RWPE1 (cell line): ENCODE measurements around the gene VAT1L.

Experiments used
- CTCF ChIA-PET: fragments of 350-600 bp; sonication (Branson Sonifier 250); formaldehyde crosslinking; extraction: SDS; loops from one replicate; lab custom pipeline; 2021; lab: Yijun Ruan, JAX
- POLR2A ChIA-PET: fragments of 400-600 bp; formaldehyde crosslinking; extraction: SDS; loops from one replicate; lab custom pipeline; 2020; ENCODE audit warnings: antibody characterized with exemption; ENCODE audit not compliant: low non-redundant PET; lab: Yijun Ruan, JAX
- DNase-seq: peaks from one replicate; pipeline ENCODE4 v3.0.0; 2012; ENCODE audit warnings: low spot score
- H3K27ac ChIP-seq: fragments of 450-650 bp; 2 replicates; pipeline ENCODE4 v1.5.1; 2017
- TF ChIP-seq, protein P1 (sequence below): fragments of 450-650 bp; conservative IDR thresholded peaks from 2 replicates; pipeline ENCODE4 v1.5.1; 2017; ENCODE audit warnings: low read depth, mild to moderate bottlenecking

Gene VAT1L

DNA sequence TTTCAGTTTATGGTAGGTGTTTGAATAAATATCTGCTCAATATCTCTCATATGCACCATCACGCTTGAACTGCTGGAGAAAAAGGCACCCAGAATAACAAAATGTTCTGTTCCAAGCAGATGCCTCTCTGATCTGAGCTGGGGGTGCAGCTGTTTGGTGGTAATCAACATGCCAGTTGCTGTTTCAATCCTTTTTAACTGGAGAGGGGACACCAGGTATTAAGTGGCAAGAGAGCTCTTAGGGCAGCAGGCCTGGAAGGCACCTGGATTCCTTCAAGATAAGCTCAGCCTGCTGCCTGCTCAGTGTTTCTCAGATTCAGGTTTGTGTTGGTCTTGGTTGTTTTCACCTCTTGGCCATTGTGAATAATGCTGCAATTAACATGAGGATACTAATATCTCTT lies 27.2 kb upstream of the VAT1L start:
- POLR2A ChIA-PET = interaction anchor here (0.6 kb wide), 1 partner anchor 32 kb away, joined by 3 read pairs; no protein-coding TSS in a partner anchor
- TF ChIP-seq, protein P1, sequence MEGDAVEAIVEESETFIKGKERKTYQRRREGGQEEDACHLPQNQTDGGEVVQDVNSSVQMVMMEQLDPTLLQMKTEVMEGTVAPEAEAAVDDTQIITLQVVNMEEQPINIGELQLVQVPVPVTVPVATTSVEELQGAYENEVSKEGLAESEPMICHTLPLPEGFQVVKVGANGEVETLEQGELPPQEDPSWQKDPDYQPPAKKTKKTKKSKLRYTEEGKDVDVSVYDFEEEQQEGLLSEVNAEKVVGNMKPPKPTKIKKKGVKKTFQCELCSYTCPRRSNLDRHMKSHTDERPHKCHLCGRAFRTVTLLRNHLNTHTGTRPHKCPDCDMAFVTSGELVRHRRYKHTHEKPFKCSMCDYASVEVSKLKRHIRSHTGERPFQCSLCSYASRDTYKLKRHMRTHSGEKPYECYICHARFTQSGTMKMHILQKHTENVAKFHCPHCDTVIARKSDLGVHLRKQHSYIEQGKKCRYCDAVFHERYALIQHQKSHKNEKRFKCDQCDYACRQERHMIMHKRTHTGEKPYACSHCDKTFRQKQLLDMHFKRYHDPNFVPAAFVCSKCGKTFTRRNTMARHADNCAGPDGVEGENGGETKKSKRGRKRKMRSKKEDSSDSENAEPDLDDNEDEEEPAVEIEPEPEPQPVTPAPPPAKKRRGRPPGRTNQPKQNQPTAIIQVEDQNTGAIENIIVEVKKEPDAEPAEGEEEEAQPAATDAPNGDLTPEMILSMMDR = no peak
- no peak overlapping the region for H3K27ac ChIP-seq
- no peak for DNase-seq
- CTCF ChIA-PET = no interaction called here

DNA sequence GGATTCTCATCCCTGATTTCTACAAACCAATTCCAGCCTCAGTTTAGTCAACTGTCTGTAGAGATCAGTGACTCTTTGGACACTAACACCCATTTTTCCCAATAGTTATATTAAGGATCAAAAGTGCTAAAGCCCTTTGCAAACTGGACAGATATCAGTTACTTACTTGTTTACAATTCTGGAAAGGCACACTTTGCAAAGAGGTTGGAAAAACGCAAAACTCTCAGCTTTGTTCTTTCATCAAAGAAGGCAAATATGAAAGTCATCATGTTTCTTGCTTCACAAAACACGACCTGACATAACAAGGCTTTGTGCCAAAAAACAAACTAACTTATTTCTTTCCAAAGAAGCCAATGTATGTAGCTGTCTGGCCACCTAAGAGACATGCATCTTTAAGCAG lies 26.1 kb upstream of the VAT1L start:
- TF ChIP-seq, protein P1 = no peak
- ChIA-PET POLR2A (no interaction called here), CTCF (no interaction called here)
- DNase-seq = no peak
- H3K27ac ChIP-seq = no peak overlapping the region

DNA sequence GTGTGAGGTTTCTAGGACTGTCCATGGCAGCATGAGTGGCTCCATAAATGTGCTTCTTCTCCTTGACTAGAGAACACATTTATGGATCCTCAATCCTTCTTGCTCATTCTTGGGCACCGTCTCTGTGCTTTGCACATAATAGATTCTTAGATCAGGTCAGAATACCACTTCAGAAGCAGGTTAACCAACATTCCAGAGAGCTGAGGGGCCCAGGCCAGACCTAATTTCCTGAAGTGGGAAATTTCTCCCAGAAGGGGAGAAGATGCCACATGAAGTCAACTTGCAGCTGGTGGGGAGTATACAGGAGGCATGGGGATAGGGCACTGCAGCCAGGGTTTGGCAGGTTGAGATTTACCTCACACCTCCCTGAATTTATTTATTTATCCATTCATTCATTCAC lies 24.4 kb upstream of the VAT1L start:
- ChIA-PET POLR2A (no interaction called here), CTCF (no interaction called here)
- no peak for DNase-seq
- TF ChIP-seq, protein P1 = no peak
- H3K27ac ChIP-seq = no peak overlapping the region

DNA sequence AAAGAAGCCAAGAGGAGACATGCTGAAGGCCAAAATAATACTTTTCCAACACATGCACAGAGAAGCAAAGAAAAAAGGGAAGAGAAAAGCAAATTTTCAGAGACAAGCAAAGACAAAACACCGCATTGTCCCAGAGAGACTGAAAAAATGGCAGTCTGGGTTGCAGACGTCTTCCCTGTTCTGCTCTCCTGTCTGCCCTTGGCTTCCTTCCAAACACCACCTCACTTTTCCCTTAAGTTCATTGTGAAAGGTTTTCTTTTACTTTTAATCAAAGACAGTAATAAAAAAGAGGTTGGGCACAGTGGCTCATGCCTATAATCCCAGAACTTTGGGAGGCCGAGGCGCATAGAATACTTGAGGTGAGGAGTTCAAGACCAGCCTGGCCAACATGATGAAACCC lies 21.2 kb upstream of the VAT1L start:
- TF ChIP-seq, protein P1 = no peak
- DNase-seq = no peak
- ChIA-PET POLR2A (no interaction called here), CTCF (interaction anchor here (0.7 kb wide), 1 partner anchor 93 kb away, joined by 4 read pairs; no protein-coding TSS in a partner anchor)
- H3K27ac ChIP-seq = no peak overlapping the region

DNA sequence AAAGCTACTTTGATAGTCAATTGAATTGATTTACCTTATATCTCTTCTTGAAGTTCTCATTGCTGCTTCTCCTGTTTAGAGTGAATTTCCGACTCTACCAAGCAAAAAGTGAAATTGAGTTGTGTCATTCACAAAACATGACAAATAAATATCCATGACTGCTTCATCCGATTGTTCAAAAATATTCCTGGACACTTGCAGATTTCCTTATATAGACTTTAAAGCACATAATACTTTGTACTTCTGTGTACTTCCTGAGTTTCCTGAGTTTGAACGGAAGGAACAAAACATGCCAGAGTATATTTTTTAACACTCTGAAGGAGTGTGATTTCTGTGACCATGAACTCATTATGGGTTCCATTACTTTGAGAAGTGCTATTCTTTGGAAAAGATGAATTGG lies 20.5 kb upstream of the VAT1L start:
- TF ChIP-seq, protein P1 = no peak
- ChIA-PET CTCF (interaction anchor here (0.6 to 0.7 kb wide), 2 partner anchors 93 to 96 kb away, joined by 3 to 4 read pairs; no protein-coding TSS in a partner anchor), POLR2A (no interaction called here)
- H3K27ac ChIP-seq = no peak overlapping the region
- no peak for DNase-seq

DNA sequence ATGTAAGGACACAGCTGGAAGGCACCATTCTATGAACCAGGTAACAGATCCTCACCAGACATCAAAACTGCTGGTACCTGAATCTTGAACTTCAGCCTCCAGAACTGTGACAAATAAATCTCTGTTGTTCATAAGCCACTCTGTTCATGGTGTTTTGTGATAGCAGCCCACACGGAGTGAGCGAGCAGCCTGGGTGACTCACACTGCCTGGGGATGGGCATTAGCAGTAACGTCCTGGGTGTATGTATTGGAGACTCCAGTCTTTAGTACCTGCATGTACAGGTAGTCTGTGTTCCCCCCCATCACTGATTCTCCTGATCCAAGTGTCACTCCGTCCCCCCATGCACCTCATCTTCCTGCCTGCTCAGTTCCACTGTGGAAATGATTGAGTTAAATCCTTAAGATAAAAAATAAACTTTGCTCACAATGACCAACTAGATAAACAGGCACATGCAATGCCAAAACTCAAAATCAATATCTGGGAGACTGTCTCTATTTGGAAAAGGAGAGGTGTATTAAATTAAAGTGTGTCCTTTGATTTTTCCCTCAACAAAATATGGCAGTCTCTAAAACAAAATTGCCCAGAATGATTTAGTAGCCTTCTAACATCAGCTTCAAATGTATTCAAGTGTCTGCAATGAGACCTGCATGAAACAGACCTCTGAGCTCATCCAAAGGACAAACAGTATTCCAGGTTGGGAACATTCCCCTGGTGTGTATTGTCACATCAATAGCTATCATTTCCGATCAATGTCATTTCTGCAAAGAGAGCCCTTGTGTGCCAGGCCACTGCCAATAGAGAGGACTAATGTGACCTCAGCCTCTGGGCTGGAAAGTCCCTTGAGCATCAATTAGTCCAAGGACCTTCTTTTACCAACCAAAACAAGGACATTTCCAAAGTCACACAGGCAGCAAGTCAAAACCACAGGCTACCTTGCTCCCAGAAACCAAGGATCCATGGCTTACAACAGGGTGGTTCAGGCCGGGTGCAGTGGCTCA lies 12.2 kb upstream of the VAT1L start:
- ChIA-PET POLR2A (no interaction called here), CTCF (no interaction called here)
- TF ChIP-seq, protein P1 = no peak

More for the DNA sequence above, 12.2 kb upstream of the VAT1L start:
- no peak overlapping the region for H3K27ac ChIP-seq
- peak; percentile 10 for DNase-seq
